ENCODE data around the gene BGN.

DNA sequence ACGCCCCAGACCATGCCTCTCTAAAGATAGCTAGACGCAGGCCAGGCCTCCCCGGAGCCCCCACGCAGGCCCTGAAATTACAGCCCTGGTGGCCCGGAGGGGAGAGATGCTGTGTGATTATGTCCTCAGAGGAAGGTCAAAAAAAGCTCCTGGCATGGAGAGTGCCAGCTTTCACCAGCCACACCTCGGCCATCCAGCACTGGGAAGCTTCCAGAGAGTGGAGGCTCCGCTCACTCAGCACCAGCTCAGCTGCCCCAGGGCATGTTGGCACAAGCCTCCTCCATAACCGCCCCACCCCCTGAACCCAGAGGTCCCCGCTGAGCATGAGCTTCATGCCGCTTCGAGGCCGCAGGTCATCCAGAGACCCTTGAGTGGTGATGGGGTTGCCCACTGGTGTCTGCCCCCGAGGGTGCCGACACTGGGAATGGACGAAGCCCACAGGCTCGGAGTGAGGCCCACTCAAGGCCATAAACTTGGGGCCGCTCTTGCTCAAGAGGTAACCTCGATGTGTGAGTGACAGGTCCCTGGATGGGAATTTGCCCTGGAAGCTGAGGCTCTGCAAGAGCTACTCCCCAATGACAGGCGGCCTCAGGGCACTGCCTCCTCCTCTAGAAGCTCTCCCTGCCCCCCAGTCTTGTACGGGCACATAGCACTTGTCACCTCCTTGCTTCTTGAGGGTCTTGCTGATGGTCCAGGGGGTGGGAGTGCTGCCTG lies 4.4 kb upstream of the BGN start:
- TF ChIP-seq, protein P1, sequence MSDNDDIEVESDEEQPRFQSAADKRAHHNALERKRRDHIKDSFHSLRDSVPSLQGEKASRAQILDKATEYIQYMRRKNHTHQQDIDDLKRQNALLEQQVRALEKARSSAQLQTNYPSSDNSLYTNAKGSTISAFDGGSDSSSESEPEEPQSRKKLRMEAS (IDR thresholded peaks at IDR 0.05): no peak
- TF ChIP-seq TAF1 (IDR thresholded peaks at IDR 0.05; ENCODE audit: low read depth): no peak

Data from Ishikawa (cell line).